ENCODE results near the gene ABCA4. TPM values are rescaled to one million over a fixed set of nuclear protein-coding genes. Genes with fewer than 3 reads are reported as not detected.

Gene ABCA4
- total RNA-seq, 1 experiment from 2014 or later: not detected

- no peaks in the 10 kb centered on the region for H4K20me1 ChIP-seq (ENCODE audit: insufficient read depth, low read depth, low read length)
- no peak overlapping the region for H3K4me3 ChIP-seq (ENCODE audit: low read length)
- no peak overlapping the region for H2AFZ ChIP-seq (ENCODE audit: low read length)
- no peaks in the 10 kb centered on the region for H3K36me3 ChIP-seq (ENCODE audit: insufficient read depth, low read length)
- no peak overlapping the region for H3K4me2 ChIP-seq (ENCODE audit: low read depth, low read length, poor library complexity, severe bottlenecking)
- H3K9me2 ChIP-seq (replicated peaks; ENCODE audit: insufficient read depth, low read length): no peaks in the 10 kb centered on the region
- no peaks in the 10 kb centered on the region for H3K27me3 ChIP-seq (ENCODE audit: low read length)
- no peak overlapping the region for H3K27ac ChIP-seq (ENCODE audit: low read length)
- no peak for DNase-seq
- no peak overlapping the region for H3K9ac ChIP-seq (ENCODE audit: low read length)
- H3K79me2 ChIP-seq (ENCODE audit: low read length): no peaks in the 10 kb centered on the region
- no peaks in the 10 kb centered on the region for H3K4me1 ChIP-seq (ENCODE audit: low read length)
- H3K9me3 ChIP-seq (ENCODE audit: low read length): no peaks in the 10 kb centered on the region
Measured at GRCh38 chr1:94090761-94091160, 30.2 kb downstream of the ABCA4 start.

GRCh38 chr1:94087193-94087592, 33.8 kb downstream of the ABCA4 start:
- no peaks in the 10 kb centered on the region for H4K20me1 ChIP-seq (ENCODE audit: insufficient read depth, low read depth, low read length)
- no peak overlapping the region for H3K4me3 ChIP-seq (ENCODE audit: low read length)
- no peaks in the 10 kb centered on the region for H3K4me1 ChIP-seq (ENCODE audit: low read length)
- no peak overlapping the region for H3K9ac ChIP-seq (ENCODE audit: low read length)
- H3K9me2 ChIP-seq (replicated peaks; ENCODE audit: insufficient read depth, low read length): no peaks in the 10 kb centered on the region
- H3K27ac ChIP-seq (ENCODE audit: low read length): no peak overlapping the region
- no peak overlapping the region for H3K4me2 ChIP-seq (ENCODE audit: low read depth, low read length, poor library complexity, severe bottlenecking)
- H3K36me3 ChIP-seq (ENCODE audit: insufficient read depth, low read length): no peaks in the 10 kb centered on the region
- H3K9me3 ChIP-seq (ENCODE audit: low read length): no peaks in the 10 kb centered on the region
- no peaks in the 10 kb centered on the region for H3K79me2 ChIP-seq (ENCODE audit: low read length)
- H2AFZ ChIP-seq (ENCODE audit: low read length): no peak overlapping the region
- no peaks in the 10 kb centered on the region for H3K27me3 ChIP-seq (ENCODE audit: low read length)
- no peak for DNase-seq

DNA sequence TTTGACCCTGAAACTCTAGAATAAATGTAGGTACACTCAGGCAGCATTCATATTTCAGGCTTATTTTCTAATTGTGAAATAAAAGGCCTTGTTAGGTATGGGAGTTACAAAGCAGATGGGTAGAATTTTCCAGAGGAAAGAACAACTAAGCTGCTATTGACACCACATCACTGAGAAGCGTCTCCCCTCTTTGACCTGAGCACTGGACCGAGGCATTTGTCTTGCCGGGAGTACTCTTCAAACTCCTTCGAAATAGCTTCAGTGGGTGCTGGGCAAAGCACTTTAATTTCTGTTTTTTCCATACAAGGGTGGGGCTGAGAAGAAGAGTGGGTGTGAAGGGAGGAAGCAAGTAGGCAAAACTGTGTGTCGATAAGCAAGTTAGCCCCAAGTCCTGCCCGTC, 36.4 kb downstream of the ABCA4 start:
- no peak overlapping the region for H3K27ac ChIP-seq (ENCODE audit: low read length)
- H3K9me2 ChIP-seq (replicated peaks; ENCODE audit: insufficient read depth, low read length): no peaks in the 10 kb centered on the region
- no peaks in the 10 kb centered on the region for H3K9me3 ChIP-seq (ENCODE audit: low read length)
- H3K79me2 ChIP-seq (ENCODE audit: low read length): no peaks in the 10 kb centered on the region
- H3K27me3 ChIP-seq (ENCODE audit: low read length): no peaks in the 10 kb centered on the region
- no peaks in the 10 kb centered on the region for H3K4me1 ChIP-seq (ENCODE audit: low read length)
- H3K36me3 ChIP-seq (ENCODE audit: insufficient read depth, low read length): no peaks in the 10 kb centered on the region
- no peak overlapping the region for H2AFZ ChIP-seq (ENCODE audit: low read length)
- no peak overlapping the region for H3K4me3 ChIP-seq (ENCODE audit: low read length)
- DNase-seq: no peak
- H3K4me2 ChIP-seq (ENCODE audit: low read depth, low read length, poor library complexity, severe bottlenecking): no peak overlapping the region
- H4K20me1 ChIP-seq (ENCODE audit: insufficient read depth, low read depth, low read length): no peaks in the 10 kb centered on the region
- H3K9ac ChIP-seq (ENCODE audit: low read length): no peak overlapping the region

DNA sequence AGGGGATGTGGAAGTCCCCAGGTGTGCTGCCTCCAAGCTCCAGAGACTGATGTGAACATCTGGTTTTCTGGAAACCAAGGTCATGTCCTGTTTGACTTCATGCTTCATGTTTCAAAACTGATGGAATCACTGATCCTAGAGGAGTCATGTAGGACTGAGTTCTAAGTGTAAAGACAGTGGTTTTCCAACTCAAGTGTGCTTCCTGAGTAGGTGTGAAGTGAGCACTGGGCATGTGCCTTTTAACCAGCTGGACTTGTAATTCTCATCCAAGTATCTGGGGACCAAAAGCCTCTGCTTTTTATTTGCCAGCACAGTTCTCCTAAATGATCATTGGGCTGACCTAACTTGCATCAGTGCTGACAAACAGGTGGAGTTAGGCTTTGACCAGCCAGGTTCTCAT, 36.9 kb downstream of the ABCA4 start:
- Histone ChIP-seq H3K27ac (ENCODE audit: low read length) (no peak overlapping the region), H3K36me3 (ENCODE audit: insufficient read depth, low read length) (no peaks in the 10 kb centered on the region), H3K9me2 (replicated peaks; ENCODE audit: insufficient read depth, low read length) (no peaks in the 10 kb centered on the region), H3K9me3 (ENCODE audit: low read length) (no peaks in the 10 kb centered on the region), H3K4me3 (ENCODE audit: low read length) (no peak overlapping the region), H3K79me2 (ENCODE audit: low read length) (no peaks in the 10 kb centered on the region), H2AFZ (ENCODE audit: low read length) (no peak overlapping the region), H3K4me2 (ENCODE audit: low read depth, low read length, poor library complexity, severe bottlenecking) (no peak overlapping the region), H4K20me1 (ENCODE audit: insufficient read depth, low read depth, low read length) (no peaks in the 10 kb centered on the region), H3K4me1 (ENCODE audit: low read length) (no peaks in the 10 kb centered on the region), H3K9ac (ENCODE audit: low read length) (no peak overlapping the region), H3K27me3 (ENCODE audit: low read length) (no peaks in the 10 kb centered on the region)
- DNase-seq: no peak

DNA sequence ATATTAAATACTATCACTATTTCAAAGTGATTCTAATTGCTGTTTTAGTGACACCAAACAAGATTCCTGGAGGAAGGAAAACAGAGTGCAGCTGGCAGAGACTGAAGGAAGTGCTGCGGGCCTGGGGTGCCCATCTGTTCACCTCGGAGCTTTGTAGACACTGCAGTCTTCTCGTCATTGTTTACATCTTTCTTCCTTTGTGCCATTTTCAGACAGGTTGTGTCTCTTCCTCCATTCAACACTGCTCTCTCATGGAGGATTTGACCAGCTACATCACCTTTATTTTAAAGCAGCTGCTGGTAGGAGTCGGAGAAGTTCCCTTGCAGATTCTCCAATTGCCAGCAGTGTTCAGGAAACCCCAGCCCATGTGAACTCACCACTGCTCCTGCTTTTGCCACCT, 37.3 kb downstream of the ABCA4 start:
- H3K9ac ChIP-seq (ENCODE audit: low read length): no peak overlapping the region
- no peaks in the 10 kb centered on the region for H3K9me3 ChIP-seq (ENCODE audit: low read length)
- no peaks in the 10 kb centered on the region for H4K20me1 ChIP-seq (ENCODE audit: insufficient read depth, low read depth, low read length)
- no peak overlapping the region for H3K4me3 ChIP-seq (ENCODE audit: low read length)
- no peaks in the 10 kb centered on the region for H3K9me2 ChIP-seq (replicated peaks; ENCODE audit: insufficient read depth, low read length)
- H2AFZ ChIP-seq (ENCODE audit: low read length): no peak overlapping the region
- DNase-seq: no peak
- H3K79me2 ChIP-seq (ENCODE audit: low read length): no peaks in the 10 kb centered on the region
- H3K27ac ChIP-seq (ENCODE audit: low read length): no peak overlapping the region
- H3K36me3 ChIP-seq (ENCODE audit: insufficient read depth, low read length): no peaks in the 10 kb centered on the region
- H3K4me2 ChIP-seq (ENCODE audit: low read depth, low read length, poor library complexity, severe bottlenecking): no peak overlapping the region
- no peaks in the 10 kb centered on the region for H3K27me3 ChIP-seq (ENCODE audit: low read length)
- H3K4me1 ChIP-seq (ENCODE audit: low read length): no peaks in the 10 kb centered on the region

DNA sequence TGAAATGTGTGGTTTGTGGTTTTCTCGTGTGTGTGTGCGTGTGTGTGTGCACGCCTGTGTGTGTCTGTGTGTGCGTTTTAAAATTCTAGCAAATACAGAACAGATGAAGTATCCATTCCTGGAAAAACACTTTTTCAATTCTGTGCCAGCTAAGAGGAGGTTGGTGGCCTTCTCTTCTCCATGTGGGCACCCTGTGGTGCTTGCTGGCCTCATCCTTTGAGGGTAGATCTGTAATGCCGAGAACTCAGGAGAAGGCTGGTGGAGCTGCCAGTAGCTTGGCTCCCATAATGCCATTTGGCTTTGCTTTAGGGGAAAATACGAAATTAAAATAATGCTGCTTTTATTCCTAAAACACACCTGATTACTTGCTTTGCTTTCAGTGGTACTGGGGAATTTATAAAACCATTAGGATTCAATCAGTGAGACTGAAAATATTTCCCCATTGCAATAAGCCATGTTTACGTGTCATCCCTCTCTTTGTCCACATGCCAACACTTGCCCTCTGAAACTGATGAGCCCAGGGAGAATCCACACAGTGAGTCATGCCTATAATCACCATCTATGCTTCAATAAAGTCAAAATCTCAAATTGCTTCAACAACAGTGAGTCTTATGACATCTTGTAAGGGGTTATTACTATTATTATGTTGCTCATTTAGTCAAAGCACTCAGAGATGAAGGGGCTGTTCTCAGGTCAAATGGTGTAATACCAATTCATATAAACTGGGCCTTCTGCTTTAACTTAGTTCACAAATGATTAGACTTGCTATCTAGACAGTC, 39.2 kb downstream of the ABCA4 start:
- Histone ChIP-seq H3K27ac (ENCODE audit: low read length) (no peak overlapping the region), H3K4me3 (ENCODE audit: low read length) (no peak overlapping the region), H3K9me3 (ENCODE audit: low read length) (no peaks in the 10 kb centered on the region), H3K9ac (ENCODE audit: low read length) (no peak overlapping the region), H3K9me2 (replicated peaks; ENCODE audit: insufficient read depth, low read length) (no peaks in the 10 kb centered on the region), H4K20me1 (ENCODE audit: insufficient read depth, low read depth, low read length) (no peaks in the 10 kb centered on the region), H3K36me3 (ENCODE audit: insufficient read depth, low read length) (no peaks in the 10 kb centered on the region), H2AFZ (ENCODE audit: low read length) (no peak overlapping the region), H3K4me1 (ENCODE audit: low read length) (no peaks in the 10 kb centered on the region), H3K4me2 (ENCODE audit: low read depth, low read length, poor library complexity, severe bottlenecking) (no peak overlapping the region), H3K27me3 (ENCODE audit: low read length) (no peaks in the 10 kb centered on the region), H3K79me2 (ENCODE audit: low read length) (no peaks in the 10 kb centered on the region)
- no peak for DNase-seq

DNA sequence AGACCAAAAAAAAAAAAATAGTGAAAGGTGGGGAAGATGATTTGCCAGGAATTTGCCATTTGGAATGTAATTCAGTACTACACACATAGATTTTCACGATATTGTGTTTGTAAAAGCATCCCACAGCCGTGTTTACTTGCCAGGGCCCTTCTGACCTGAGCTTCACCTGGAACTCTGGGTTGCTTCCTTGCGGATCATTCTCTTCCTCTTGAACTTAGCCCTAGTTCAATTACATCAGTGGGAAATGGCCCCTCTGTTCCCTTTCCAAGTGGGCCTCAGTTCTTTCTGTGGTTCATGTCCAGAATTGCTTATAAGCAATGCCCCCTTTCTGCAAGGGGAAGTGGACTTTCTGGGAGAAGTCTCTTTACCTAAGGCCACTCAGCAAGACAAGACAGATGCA, 41.0 kb downstream of the ABCA4 start:
- DNase-seq: no peak
- H3K4me3 ChIP-seq (ENCODE audit: low read length): no peak overlapping the region
- H3K27ac ChIP-seq (ENCODE audit: low read length): no peak overlapping the region
- H3K9me3 ChIP-seq (ENCODE audit: low read length): no peaks in the 10 kb centered on the region
- no peaks in the 10 kb centered on the region for H3K79me2 ChIP-seq (ENCODE audit: low read length)
- no peaks in the 10 kb centered on the region for H3K36me3 ChIP-seq (ENCODE audit: insufficient read depth, low read length)
- no peaks in the 10 kb centered on the region for H4K20me1 ChIP-seq (ENCODE audit: insufficient read depth, low read depth, low read length)
- H3K27me3 ChIP-seq (ENCODE audit: low read length): no peaks in the 10 kb centered on the region
- no peak overlapping the region for H3K4me2 ChIP-seq (ENCODE audit: low read depth, low read length, poor library complexity, severe bottlenecking)
- no peak overlapping the region for H2AFZ ChIP-seq (ENCODE audit: low read length)
- H3K9me2 ChIP-seq (replicated peaks; ENCODE audit: insufficient read depth, low read length): no peaks in the 10 kb centered on the region
- H3K9ac ChIP-seq (ENCODE audit: low read length): no peak overlapping the region
- no peaks in the 10 kb centered on the region for H3K4me1 ChIP-seq (ENCODE audit: low read length)

- no peak overlapping the region for H3K4me3 ChIP-seq (ENCODE audit: low read length)
- no peaks in the 10 kb centered on the region for H3K9me3 ChIP-seq (ENCODE audit: low read length)
- H3K4me2 ChIP-seq (ENCODE audit: low read depth, low read length, poor library complexity, severe bottlenecking): no peak overlapping the region
- no peaks in the 10 kb centered on the region for H3K4me1 ChIP-seq (ENCODE audit: low read length)
- no peaks in the 10 kb centered on the region for H4K20me1 ChIP-seq (ENCODE audit: insufficient read depth, low read depth, low read length)
- H3K9me2 ChIP-seq (replicated peaks; ENCODE audit: insufficient read depth, low read length): no peaks in the 10 kb centered on the region
- H3K9ac ChIP-seq (ENCODE audit: low read length): no peak overlapping the region
- H3K36me3 ChIP-seq (ENCODE audit: insufficient read depth, low read length): no peaks in the 10 kb centered on the region
- no peak overlapping the region for H3K27ac ChIP-seq (ENCODE audit: low read length)
- no peaks in the 10 kb centered on the region for H3K79me2 ChIP-seq (ENCODE audit: low read length)
- DNase-seq: no peak
- no peak overlapping the region for H2AFZ ChIP-seq (ENCODE audit: low read length)
- no peaks in the 10 kb centered on the region for H3K27me3 ChIP-seq (ENCODE audit: low read length)
Measured at GRCh38 chr1:94079080-94079940, 41.6 kb downstream of the ABCA4 start.

Data from Karpas-422 (cell line).